ENCODE measurements around the gene ACCSL.

ACCSL gene

GRCh38 chr11:44018829-44019228, 29.0 kb upstream of the ACCSL start:
- no peak for DNase-seq

DNA sequence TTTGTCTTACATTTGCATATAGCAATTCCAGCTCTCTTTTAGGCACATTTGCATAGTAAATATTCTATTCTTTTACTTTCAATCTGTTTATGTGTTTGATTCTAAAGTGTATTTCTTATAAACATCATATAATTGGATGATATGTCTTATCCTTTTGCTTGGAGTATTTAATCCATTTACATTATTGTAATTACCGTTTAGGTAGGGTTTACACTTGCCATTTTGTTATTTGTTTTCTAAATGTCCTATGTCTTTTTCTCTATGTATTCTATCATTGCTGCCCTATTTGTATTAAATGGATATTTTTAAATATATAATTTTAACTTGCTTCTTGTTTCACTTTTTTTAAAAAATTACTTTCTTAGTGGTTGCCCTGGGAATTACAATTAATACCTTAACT, 22.8 kb upstream of the ACCSL start:
- no peak for DNase-seq

GRCh38 chr11:44025727-44026126, 22.1 kb upstream of the ACCSL start:
- DNase-seq, result no peak

DNA sequence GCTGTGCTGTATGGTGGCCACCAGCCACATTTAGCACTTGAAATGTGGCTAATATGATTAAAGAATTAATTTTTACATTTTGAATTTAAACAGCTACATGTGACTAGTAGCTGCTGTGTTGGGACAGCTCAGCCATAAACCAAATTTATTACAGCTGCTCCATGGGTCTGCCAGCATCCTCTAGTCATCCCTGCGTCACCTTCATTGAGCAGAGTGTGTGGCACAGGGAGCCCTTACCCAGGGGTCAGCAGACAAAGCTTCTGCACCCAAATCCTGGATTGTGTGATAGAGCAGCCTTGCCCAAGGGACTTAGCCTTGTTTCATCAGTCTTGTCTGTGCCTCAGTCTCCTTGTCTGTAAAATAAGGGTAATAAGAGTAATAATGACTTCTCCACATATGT, 19.4 kb upstream of the ACCSL start:
- no peak for DNase-seq

- DNase-seq, result no peak
These were observed 18.8 kb upstream of the ACCSL start for GRCh38 chr11:44028816-44029506.

- no peak for DNase-seq
These were observed 18.3 kb upstream of the ACCSL start for GRCh38 chr11:44029507-44029845.

GRCh38 chr11:44029977-44030911, 17.5 kb upstream of the ACCSL start:
- DNase-seq, result no peak

DNA sequence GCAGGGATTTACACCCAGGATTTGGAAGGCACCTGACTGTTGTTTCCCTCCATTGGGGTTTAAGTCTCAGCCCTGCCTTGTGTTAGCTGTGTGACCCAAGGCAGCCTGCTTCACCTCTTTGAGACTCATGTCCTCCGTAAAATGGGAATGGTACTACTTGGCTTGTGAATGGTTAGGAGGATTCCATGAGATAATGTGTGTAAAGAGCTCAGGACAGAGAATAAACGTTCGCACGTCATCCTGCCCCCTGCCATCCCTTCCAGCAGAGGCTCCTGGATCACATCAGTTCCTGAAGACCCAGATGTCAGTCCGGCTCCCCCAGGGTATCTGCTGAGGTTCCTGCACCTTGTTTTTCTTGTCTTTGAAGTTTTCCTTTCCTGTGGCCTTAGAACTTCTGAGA, 16.8 kb upstream of the ACCSL start:
- DNase-seq, result no peak

- no peak for DNase-seq
These were observed 16.2 kb upstream of the ACCSL start for GRCh38 chr11:44031549-44031948.

GRCh38 chr11:44032299-44033085, 15.3 kb upstream of the ACCSL start:
- DNase-seq, result no peak

DNA sequence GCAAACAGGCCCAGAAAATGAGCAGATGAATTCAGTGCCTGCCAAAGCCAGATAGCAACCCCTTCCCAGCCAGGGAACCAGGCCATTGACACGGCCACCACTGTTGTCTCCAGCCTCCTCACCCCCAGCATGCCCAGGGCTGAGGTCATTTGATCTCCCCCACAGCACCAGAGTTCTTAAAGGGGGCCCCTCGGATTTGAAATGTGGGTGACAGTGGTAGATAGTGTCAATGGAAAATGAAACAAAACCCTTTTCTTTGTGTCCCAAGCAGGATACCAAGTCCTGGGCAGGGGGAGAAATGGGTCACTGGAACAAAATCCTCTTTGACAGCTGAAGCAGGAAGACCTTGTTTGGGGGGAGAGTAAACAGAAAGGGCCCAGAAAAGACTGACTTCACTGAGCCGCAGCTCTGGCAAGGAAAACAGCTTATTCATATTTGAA, 14.3 kb upstream of the ACCSL start:
- DNase-seq, result no peak

DNA sequence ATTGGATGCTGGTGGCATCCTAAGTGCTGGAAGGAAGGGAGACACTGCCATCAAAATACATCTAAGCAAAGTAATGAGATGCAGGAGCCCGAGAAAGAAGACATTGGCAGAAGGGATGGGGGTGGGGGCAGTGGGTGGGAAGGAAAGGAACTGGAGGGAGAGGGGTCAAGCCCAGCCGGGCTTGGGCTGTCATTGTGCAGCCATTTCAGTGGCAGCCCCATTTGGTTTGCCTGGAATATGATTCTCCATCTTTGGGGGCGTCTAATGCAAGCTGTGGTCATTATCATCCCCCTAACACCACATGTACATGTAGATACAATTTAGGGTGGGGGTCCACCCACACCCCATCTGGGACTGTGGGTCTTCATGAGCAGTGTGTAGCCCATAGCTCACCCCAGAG, 13.9 kb upstream of the ACCSL start:
- DNase-seq, result no peak

GRCh38 chr11:44034639-44035038, 13.1 kb upstream of the ACCSL start:
- DNase-seq, result no peak

DNA sequence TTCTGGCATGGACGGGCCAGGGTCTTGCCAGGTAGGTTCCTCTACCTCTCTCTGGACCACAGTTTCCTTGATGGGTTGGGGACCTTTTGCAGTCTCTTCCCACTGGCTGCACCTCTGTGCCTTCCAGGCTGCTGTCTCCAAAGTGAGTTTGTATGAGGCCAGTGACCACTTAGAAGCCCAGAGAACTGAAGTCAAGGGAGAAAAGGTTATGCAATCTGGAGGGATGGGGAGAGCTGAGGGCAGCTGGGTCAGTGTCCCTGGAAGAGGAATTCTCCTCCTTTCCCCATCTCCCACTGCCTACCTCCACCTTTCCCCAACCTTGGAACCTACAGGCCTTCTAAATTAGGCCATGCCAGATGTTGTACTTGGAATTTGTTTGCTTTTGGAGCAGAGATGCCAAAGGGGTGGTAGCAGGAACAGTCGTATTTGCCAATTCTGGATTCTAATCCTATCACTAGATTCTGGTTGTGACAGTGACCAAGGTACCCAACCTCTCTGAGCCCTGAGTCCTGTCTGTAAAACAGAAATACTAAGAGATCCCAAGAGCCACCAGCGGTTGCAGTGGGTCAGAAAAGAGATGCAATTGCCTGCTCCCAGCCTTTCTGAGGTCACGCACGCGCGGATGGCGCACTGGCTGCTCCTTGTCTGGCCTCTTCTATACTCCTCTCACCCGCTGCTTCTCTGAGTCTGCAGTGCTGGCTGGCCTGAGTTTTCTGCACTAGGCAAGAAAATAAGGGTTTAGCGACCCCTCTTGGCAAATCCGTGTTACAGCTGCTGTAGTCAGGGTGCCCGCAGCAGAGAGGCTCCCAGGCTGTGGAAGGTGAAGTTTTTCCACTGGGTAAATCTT, 10.7 kb upstream of the ACCSL start:
- peak; percentile 41 for DNase-seq

DNA sequence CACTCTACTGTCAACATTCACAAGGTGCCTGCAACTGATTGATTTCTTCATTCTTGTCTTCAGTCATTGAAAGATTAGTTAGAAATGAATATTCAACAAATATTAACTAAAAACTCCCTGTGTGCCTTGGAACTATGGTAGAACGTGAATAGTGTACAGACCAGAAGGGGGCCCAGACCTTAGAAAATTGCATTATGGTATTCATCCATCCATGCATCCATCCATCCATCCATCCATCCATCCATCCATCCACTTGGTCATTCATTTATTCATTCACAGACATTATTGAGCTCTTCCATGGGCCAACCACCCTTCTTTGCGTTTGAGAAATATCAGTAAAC, 10.2 kb upstream of the ACCSL start:
- DNase-seq, result no peak

- DNase-seq, result no peak
These were observed 4.6 kb upstream of the ACCSL start for GRCh38 chr11:44043157-44043556.

GRCh38 chr11:44046182-44046581, 1.6 kb upstream of the ACCSL start:
- DNase-seq, result no peak

GRCh38 chr11:44047298-44047697, 483 bp upstream of the ACCSL start:
- no peak for DNase-seq

GRCh38 chr11:44049832-44050231, 2.1 kb downstream of the ACCSL start:
- no peak for DNase-seq

- no peak for DNase-seq
These were observed 3.4 kb downstream of the ACCSL start for GRCh38 chr11:44051171-44051570.

GRCh38 chr11:44057340-44057739, 9.6 kb downstream of the ACCSL start:
- DNase-seq, result no peak

GRCh38 chr11:44058275-44058674, 10.5 kb downstream of the ACCSL start:
- DNase-seq, result no peak

DNA sequence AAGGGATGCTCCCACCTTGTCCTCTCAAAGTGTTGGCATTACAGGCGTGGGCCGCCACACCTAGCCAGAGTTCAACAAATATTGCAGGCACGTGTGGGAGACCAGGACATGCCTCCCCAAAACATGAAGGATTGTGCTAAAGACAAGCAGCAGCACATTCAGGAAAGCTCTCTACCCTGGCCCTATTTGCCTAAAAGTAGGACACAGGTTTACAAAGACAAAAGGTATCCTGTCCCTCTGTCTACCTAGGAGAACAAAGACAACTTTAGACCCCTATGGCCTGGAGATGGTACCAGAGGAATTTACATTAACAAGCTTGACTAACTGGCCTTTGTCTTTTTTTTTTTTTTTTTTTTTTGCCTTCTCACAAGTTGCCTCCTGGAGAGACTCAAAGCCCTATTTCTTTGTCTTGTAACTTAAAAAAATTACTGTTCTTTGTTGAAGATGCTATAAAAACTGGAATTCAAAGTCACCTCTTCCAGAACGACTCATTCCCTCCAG, 17.4 kb downstream of the ACCSL start:
- DNase-seq, result no peak
